IgD-negative memory B cell (primary cell): Measurements from ENCODE around the gene CABP2. TPM values are rescaled to one million over a fixed set of nuclear protein-coding genes. Genes with fewer than 3 reads are reported as not detected.
A peak's percentile ranks its signal among the peaks of the same experiment; 100 is the strongest.

Experiments
- H3K27ac Mint-ChIP-seq, 3 donors: one replicate each; pipeline ENCODE4 v1.8.0; 2020 to 2022; ENCODE audit warnings: mild to moderate bottlenecking in 3 of 3, mixed read lengths in 3 of 3, moderate library complexity in 1 of 3
- H3K27me3 Mint-ChIP-seq: one replicate; pipeline ENCODE4 v1.8.0; 2021; ENCODE audit warnings: mixed read lengths
- H3K36me3 Mint-ChIP-seq: one replicate; pipeline ENCODE4 v1.8.0; 2020; ENCODE audit warnings: mild to moderate bottlenecking, mixed read lengths
- H3K4me1 Mint-ChIP-seq, 3 donors: one replicate each; pipeline ENCODE4 v1.8.0; 2020 to 2022; ENCODE audit warnings: mixed read lengths in 3 of 3, mild to moderate bottlenecking in 1 of 3
- H3K4me3 Mint-ChIP-seq, 4 donors: one replicate each; pipeline ENCODE4 v1.8.0; 2020 to 2022; ENCODE audit warnings: mild to moderate bottlenecking in 4 of 4, mixed read lengths in 4 of 4, moderate library complexity in 3 of 4
- H3K9me3 Mint-ChIP-seq, 3 donors: one replicate each; pipeline ENCODE4 v1.8.0; 2020 to 2021; ENCODE audit warnings: mixed read lengths in 3 of 3, mild to moderate bottlenecking in 1 of 3
- polyA plus RNA-seq: library from polyadenylated mRNA; unstranded; fragments of 300-500 nt; fragmentation: Illumina TruSeq; gene quantifications from one replicate; pipeline ENCODE4 v1.2.3, GENCODE V29; 2021

Gene CABP2
- polyA plus RNA-seq, 1 donor from 2014 or later = not detected

GRCh38 chr11:67498544-67498972 is 24.7 kb downstream of the CABP2 start:
- peaks cover 2% of the 10 kb centered on the region for H3K36me3 Mint-ChIP-seq
- no peaks in the 10 kb centered on the region for H3K27me3 Mint-ChIP-seq
- no peak overlapping the region for H3K4me3 Mint-ChIP-seq
- peaks cover 9 to 13% (median 10%) of the 10 kb centered on the region in 3 donors for H3K4me1 Mint-ChIP-seq
- H3K9me3 Mint-ChIP-seq = no peaks in the 10 kb centered on the region
- H3K27ac Mint-ChIP-seq = no peak overlapping the region

- Mint-ChIP-seq H3K9me3 (no peaks in the 10 kb centered on the region), H3K27ac (peak overlapping the region in 1 of 3 donors; percentile 32), H3K36me3 (no peaks in the 10 kb centered on the region), H3K27me3 (no peaks in the 10 kb centered on the region), H3K4me3 (no peak overlapping the region), H3K4me1 (peaks cover 5 to 8% (median 7%) of the 10 kb centered on the region in 3 donors)
These were observed 25.5 kb downstream of the CABP2 start for GRCh38 chr11:67497656-67498291.

DNA sequence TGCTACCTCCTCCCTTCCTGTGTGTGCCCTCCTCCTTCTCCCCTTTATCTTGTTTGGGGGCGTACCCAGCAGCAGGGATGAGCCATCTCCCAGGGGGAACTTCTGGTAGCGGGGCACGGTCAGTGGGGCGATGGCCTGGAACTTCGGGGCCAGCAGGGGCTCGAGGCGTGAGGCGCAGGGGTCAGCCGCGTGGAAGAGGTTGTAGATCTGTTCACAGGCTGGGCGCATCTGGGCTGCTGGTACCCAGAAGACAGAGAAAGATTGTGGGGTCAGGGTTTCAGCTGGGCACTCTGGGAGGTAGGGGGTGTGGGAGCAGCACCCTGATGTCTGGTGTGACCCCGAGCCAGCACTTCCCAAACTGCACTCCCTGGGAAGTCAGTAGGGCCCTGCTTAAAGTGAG is 27.1 kb downstream of the CABP2 start:
- Mint-ChIP-seq H3K36me3 (no peaks in the 10 kb centered on the region), H3K4me3 (no peak overlapping the region), H3K27ac (no peak overlapping the region), H3K4me1 (peaks cover 5 to 7% (median 6%) of the 10 kb centered on the region in 3 donors), H3K27me3 (no peaks in the 10 kb centered on the region), H3K9me3 (no peaks in the 10 kb centered on the region)

GRCh38 chr11:67495234-67496005 is 27.8 kb downstream of the CABP2 start:
- Mint-ChIP-seq H3K27me3 (no peaks in the 10 kb centered on the region), H3K36me3 (no peaks in the 10 kb centered on the region), H3K9me3 (no peaks in the 10 kb centered on the region), H3K27ac (no peak overlapping the region), H3K4me3 (no peak overlapping the region), H3K4me1 (peaks cover 0 to 2% (median 0%) of the 10 kb centered on the region in 3 donors)

- no peak overlapping the region for H3K27ac Mint-ChIP-seq
- no peak overlapping the region for H3K4me3 Mint-ChIP-seq
- H3K27me3 Mint-ChIP-seq = no peaks in the 10 kb centered on the region
- H3K36me3 Mint-ChIP-seq = no peaks in the 10 kb centered on the region
- no peaks in the 10 kb centered on the region for H3K9me3 Mint-ChIP-seq
- peaks cover 0 to 4% (median 2%) of the 10 kb centered on the region in 3 donors for H3K4me1 Mint-ChIP-seq
These were observed 28.6 kb downstream of the CABP2 start for GRCh38 chr11:67494371-67495233.

- peaks cover 0 to 4% (median 3%) of the 10 kb centered on the region in 3 donors for H3K4me1 Mint-ChIP-seq
- H3K27me3 Mint-ChIP-seq = no peaks in the 10 kb centered on the region
- no peak overlapping the region for H3K27ac Mint-ChIP-seq
- H3K36me3 Mint-ChIP-seq = no peaks in the 10 kb centered on the region
- H3K9me3 Mint-ChIP-seq = no peaks in the 10 kb centered on the region
- no peak overlapping the region for H3K4me3 Mint-ChIP-seq
These were observed 29.5 kb downstream of the CABP2 start for GRCh38 chr11:67493548-67494370.

- H3K4me1 Mint-ChIP-seq = peaks cover 2 to 4% (median 4%) of the 10 kb centered on the region in 3 donors
- no peaks in the 10 kb centered on the region for H3K27me3 Mint-ChIP-seq
- no peak overlapping the region for H3K27ac Mint-ChIP-seq
- H3K9me3 Mint-ChIP-seq = no peaks in the 10 kb centered on the region
- no peak overlapping the region for H3K4me3 Mint-ChIP-seq
- no peaks in the 10 kb centered on the region for H3K36me3 Mint-ChIP-seq
These were observed 30.3 kb downstream of the CABP2 start for GRCh38 chr11:67492801-67493547.

GRCh38 chr11:67492069-67492727 is 31.0 kb downstream of the CABP2 start:
- H3K9me3 Mint-ChIP-seq = no peaks in the 10 kb centered on the region
- no peak overlapping the region for H3K4me3 Mint-ChIP-seq
- peaks cover 2% of the 10 kb centered on the region for H3K36me3 Mint-ChIP-seq
- peak overlapping the region in 1 of 3 donors; percentile 16 for H3K27ac Mint-ChIP-seq
- no peaks in the 10 kb centered on the region for H3K27me3 Mint-ChIP-seq
- H3K4me1 Mint-ChIP-seq = peaks cover 4 to 9% (median 8%) of the 10 kb centered on the region in 3 donors

GRCh38 chr11:67491276-67492068 is 31.8 kb downstream of the CABP2 start:
- Mint-ChIP-seq H3K4me3 (peak overlapping the region in 1 of 4 donors; percentile 41), H3K36me3 (peaks cover 2% of the 10 kb centered on the region), H3K27ac (peak overlapping the region in 1 of 3 donors; percentile 76)

DNA sequence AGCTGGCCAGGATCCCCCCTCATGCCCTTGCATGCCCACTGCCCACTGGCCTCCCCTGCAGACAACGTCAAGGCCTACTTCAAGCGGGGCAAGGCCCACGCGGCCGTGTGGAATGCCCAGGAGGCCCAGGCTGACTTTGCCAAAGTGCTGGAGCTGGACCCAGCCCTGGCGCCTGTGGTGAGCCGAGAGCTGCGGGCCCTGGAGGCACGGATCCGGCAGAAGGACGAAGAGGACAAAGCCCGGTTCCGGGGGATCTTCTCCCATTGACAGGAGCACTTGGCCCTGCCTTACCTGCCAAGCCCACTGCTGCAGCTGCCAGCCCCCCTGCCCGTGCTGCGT is 32.5 kb downstream of the CABP2 start:
- peaks cover 16 to 22% (median 22%) of the 10 kb centered on the region in 3 donors for H3K4me1 Mint-ChIP-seq
- H3K9me3 Mint-ChIP-seq = no peaks in the 10 kb centered on the region
- H3K4me3 Mint-ChIP-seq = no peak overlapping the region
- no peaks in the 10 kb centered on the region for H3K27me3 Mint-ChIP-seq
- no peak overlapping the region for H3K27ac Mint-ChIP-seq
- H3K36me3 Mint-ChIP-seq = peaks cover 4% of the 10 kb centered on the region

More at GRCh38 chr11:67491276-67492068, 31.8 kb downstream of the CABP2 start:
- H3K27me3 Mint-ChIP-seq = no peaks in the 10 kb centered on the region
- peaks cover 9 to 14% (median 14%) of the 10 kb centered on the region in 3 donors for H3K4me1 Mint-ChIP-seq
- no peaks in the 10 kb centered on the region for H3K9me3 Mint-ChIP-seq

- H3K9me3 Mint-ChIP-seq = no peaks in the 10 kb centered on the region
- H3K27ac Mint-ChIP-seq = no peak overlapping the region
- H3K4me3 Mint-ChIP-seq = no peak overlapping the region
- H3K36me3 Mint-ChIP-seq = peaks cover 4% of the 10 kb centered on the region
- no peaks in the 10 kb centered on the region for H3K27me3 Mint-ChIP-seq
- peaks cover 19 to 24% (median 23%) of the 10 kb centered on the region in 3 donors for H3K4me1 Mint-ChIP-seq
These were observed 33.1 kb downstream of the CABP2 start for GRCh38 chr11:67489885-67490726.
